SK-N-SH (cell line): ENCODE results near the gene B4GALT3. TPM values are rescaled to one million over a fixed set of nuclear protein-coding genes. Genes with fewer than 3 reads are reported as not detected.

ENCODE experiments used
- CTCF ChIA-PET: fragments of 300-600, 350-600 bp; formaldehyde crosslinking; extraction: SDS; loops from one replicate; lab custom pipeline; 2021; lab: Yijun Ruan, JAX
- POLR2A ChIA-PET: fragments of 350-600 bp; sonication (Branson Sonifier 250); formaldehyde crosslinking; extraction: SDS; loops from one replicate; lab custom pipeline; 2020; ENCODE audit warnings: antibody characterized with exemption, inconsistent platforms; lab: Yijun Ruan, JAX
- DNase-seq: peaks from one replicate; pipeline ENCODE4 v3.0.0; 2012
- H2AFZ ChIP-seq: fragments of 200-600 bp; sonication (generic); 2 replicates; pipeline ENCODE4 v1.8.1; 2016; ENCODE audit warnings: antibody characterized with exemption, mild to moderate bottlenecking, low read depth
- H3F3A ChIP-seq: fragments of 200-600 bp; sonication (generic); replicated peaks from 2 replicates; pipeline ENCODE3; 2016; ENCODE audit warnings: antibody characterized with exemption, mild to moderate bottlenecking; ENCODE audit not compliant: insufficient read depth
- H3K27ac ChIP-seq, 2 experiments: fragments of 200-500 bp in 1 of 2; fragments of 200-600 bp in 1 of 2; sonication (Bioruptor generic) in 1 of 2; sonication (generic), shearing (Covaris generic) in 1 of 2; 2 replicates each; pipeline versions ENCODE4 v1.5.1 to v1.6.1; 2014 to 2016; ENCODE audit warnings: low read depth in 2 of 2, inconsistent platforms in 1 of 2, low read length in 1 of 2, mild to moderate bottlenecking in 1 of 2, mixed read lengths in 1 of 2
- H3K27me3 ChIP-seq: fragments of 200-600 bp; sonication (generic), shearing (Covaris generic); 2 replicates; pipeline ENCODE4 v1.6.1; 2016; ENCODE audit warnings: mixed run types; ENCODE audit not compliant: insufficient read depth
- H3K36me3 ChIP-seq, 2 experiments: fragments of 200-500 bp in 1 of 2; fragments of 200-600 bp in 1 of 2; sonication (Bioruptor generic) in 1 of 2; sonication (generic) in 1 of 2; replicated peaks in 1 of 2; 2 replicates each; pipeline versions ENCODE3 to v1.5.1; 2014 to 2016; ENCODE audit warnings: low read length in 1 of 2, mild to moderate bottlenecking in 1 of 2; ENCODE audit not compliant: insufficient read depth in 2 of 2, control insufficient read depth in 1 of 2
- H3K4me1 ChIP-seq, 2 experiments: fragments of 200-500 bp in 1 of 2; fragments of 200-600 bp in 1 of 2; sonication (Bioruptor generic) in 1 of 2; sonication (generic), shearing (Covaris generic) in 1 of 2; 2 replicates each; pipeline versions ENCODE4 v1.5.1 to v1.6.1; 2014 to 2016; ENCODE audit warnings: low read depth in 1 of 2, low read length in 1 of 2, mixed run types in 1 of 2; ENCODE audit not compliant: insufficient read depth in 2 of 2, control insufficient read depth in 1 of 2
- H3K4me2 ChIP-seq: fragments of 200-600 bp; sonication (generic), shearing (Covaris generic); 2 replicates; pipeline ENCODE4 v1.6.1; 2017; ENCODE audit warnings: mixed run types
- H3K4me3 ChIP-seq, 2 experiments: fragments of 200-500 bp in 1 of 2; fragments of 200-600 bp in 1 of 2; sonication (Bioruptor generic) in 1 of 2; sonication (generic), shearing (Covaris generic) in 1 of 2; 2 replicates each; pipeline versions ENCODE4 v1.5.1 to v1.8.1; 2014 to 2016; ENCODE audit warnings: low read depth in 2 of 2, inconsistent platforms in 1 of 2, low read length in 1 of 2, mild to moderate bottlenecking in 1 of 2, mixed read lengths in 1 of 2, moderate library complexity in 1 of 2
- H3K79me2 ChIP-seq: fragments of 200-600 bp; sonication (generic); 2 replicates; pipeline ENCODE4 v1.8.1; 2017; ENCODE audit warnings: mild to moderate bottlenecking; ENCODE audit not compliant: insufficient read depth
- H3K9ac ChIP-seq: fragments of 200-600 bp; sonication (generic); 2 replicates; pipeline ENCODE4 v1.6.1; 2017; ENCODE audit warnings: mixed run types
- H3K9me2 ChIP-seq: fragments of 200-600 bp; sonication (generic); 2 replicates; pipeline ENCODE4 v1.6.1; 2017; ENCODE audit warnings: mixed run types
- H3K9me3 ChIP-seq: fragments of 200-600 bp; sonication (generic); 2 replicates; pipeline ENCODE4 v1.6.1; 2017; ENCODE audit warnings: mixed run types, mild to moderate bottlenecking, moderate library complexity
- H4K20me1 ChIP-seq: fragments of 200-600 bp; sonication (generic); 2 replicates; pipeline ENCODE4 v1.6.1; 2017; ENCODE audit warnings: mild to moderate bottlenecking, mixed run types; ENCODE audit not compliant: insufficient read depth
- ELF1 ChIP-seq: IDR thresholded peaks from 2 replicates; pipeline ENCODE4 v1.4.0; 2012
- FOXJ3 ChIP-seq: sonication (generic); formaldehyde crosslinking; IDR thresholded peaks from 2 replicates; pipeline ENCODE4 v1.5.1; 2020; ENCODE audit warnings: mild to moderate bottlenecking, missing genetic modification reagents
- GABPA ChIP-seq: IDR thresholded peaks from 2 replicates; pipeline ENCODE4 v1.4.0; 2012; ENCODE audit warnings: low read depth, mild to moderate bottlenecking
- GATA2 ChIP-seq: sonication (generic); formaldehyde crosslinking; IDR thresholded peaks from 2 replicates; pipeline ENCODE4 v1.5.0; 2020; ENCODE audit warnings: mild to moderate bottlenecking, missing genetic modification reagents
- JUND ChIP-seq: IDR thresholded peaks from 2 replicates; pipeline ENCODE4 v1.4.0; 2012
- MAX ChIP-seq: IDR thresholded peaks from 2 replicates; pipeline ENCODE4 v1.4.0; 2012; ENCODE audit warnings: low read depth
- MEF2A ChIP-seq: IDR thresholded peaks from 2 replicates; pipeline ENCODE4 v1.4.0; 2012; ENCODE audit warnings: low read depth, borderline replicate concordance
- REST ChIP-seq: IDR thresholded peaks from 2 replicates; pipeline ENCODE4 v1.6.1; 2012; ENCODE audit warnings: mild to moderate bottlenecking, low read depth, low read length, moderate library complexity
- SIN3A ChIP-seq: IDR thresholded peaks from 2 replicates; pipeline ENCODE4 v1.6.1; 2012; ENCODE audit warnings: low read depth, mild to moderate bottlenecking, low read length, moderate library complexity, borderline replicate concordance
- SMC3 ChIP-seq: IDR thresholded peaks from 2 replicates; pipeline ENCODE4 v1.6.1; 2012; ENCODE audit warnings: low read depth, low read length, improper control_type of control experiment
- TCF12 ChIP-seq: IDR thresholded peaks from 2 replicates; pipeline ENCODE4 v1.4.0; 2012
- TEAD4 ChIP-seq: IDR thresholded peaks from 2 replicates; pipeline ENCODE4 v1.4.0; 2012; ENCODE audit warnings: mild to moderate bottlenecking, borderline replicate concordance; ENCODE audit not compliant: insufficient read depth
- USF1 ChIP-seq: IDR thresholded peaks from 2 replicates; pipeline ENCODE4 v1.4.0; 2012; ENCODE audit warnings: low read depth, borderline replicate concordance
- USF2 ChIP-seq: fragments of 150-350 bp; IDR thresholded peaks from 2 replicates; pipeline ENCODE4 v1.6.1; 2017; ENCODE audit warnings: antibody characterized with exemption, low read length, low read depth, borderline replicate concordance
- ZBTB33 ChIP-seq: IDR thresholded peaks from 2 replicates; pipeline ENCODE4 v1.4.0; 2012; ENCODE audit warnings: low read depth, borderline replicate concordance
- WGBS: methylation state at CpG from one replicate; pipeline ENCODE4 v1.1.6; 2017; ENCODE audit warnings: low lambda C conversion rate; 5-methylcytosine and 5-hydroxymethylcytosine counted together
- polyA plus RNA-seq, 3 experiments: library from polyadenylated mRNA; depleted of rRNA; stranded (reverse); fragments of >200 nt; gene quantifications; 2 replicates each; pipeline ENCODE4 v1.2.3, GENCODE V29; 2012
- TF ChIP-seq, protein P1 (sequence below): fragments of 200-600 bp; sonication (generic); IDR thresholded peaks from 2 replicates; pipeline ENCODE4 v1.6.1; 2017; ENCODE audit warnings: antibody characterized with exemption, mild to moderate bottlenecking, moderate library complexity

B4GALT3 gene
- polyA plus RNA-seq, 1 of the 3 experiments (the other 2 are of a cell fraction): 56.5 TPM

GRCh38 chr1:161127649-161128048 is 49.7 kb downstream of the B4GALT3 start:
- Histone ChIP-seq H3K79me2 (peaks cover 81% of the 10 kb centered on the region), H4K20me1 (peaks cover 8% of the 10 kb centered on the region; the same call in 1 of the 2 replicates), H3K4me2 (no peak overlapping the region), H3K27ac (no peak overlapping the region), H3F3A (no peaks in the 10 kb centered on the region), H3K27me3 (no peaks in the 10 kb centered on the region), H3K9ac (no peak overlapping the region), H2AFZ (no peak overlapping the region), H3K36me3 (peaks cover 37 to 59% of the 10 kb centered on the region in 2 experiments), H3K4me3 (no peak overlapping the region), H3K9me2 (no peaks in the 10 kb centered on the region), H3K9me3 (no peaks in the 10 kb centered on the region), H3K4me1 (peaks cover 5 to 11% of the 10 kb centered on the region in 2 experiments; a peak in 3 of 4 replicates)
- WGBS: 100% methylated on average over 2 of the region's 2 CpGs
- POLR2A ChIA-PET: interaction anchor here (1.3 kb wide), 1 partner anchor 9 kb away, joined by 5 read pairs; the partner anchor contains the start of genes NIT1 and PFDN2
- no peak for DNase-seq
- TF ChIP-seq TEAD4 (no peak), REST (no peak), SMC3 (no peak), MEF2A (no peak), SIN3A (no peak), ELF1 (no peak), USF2 (no peak), GABPA (no peak), TCF12 (no peak)
- TF ChIP-seq, protein P1, sequence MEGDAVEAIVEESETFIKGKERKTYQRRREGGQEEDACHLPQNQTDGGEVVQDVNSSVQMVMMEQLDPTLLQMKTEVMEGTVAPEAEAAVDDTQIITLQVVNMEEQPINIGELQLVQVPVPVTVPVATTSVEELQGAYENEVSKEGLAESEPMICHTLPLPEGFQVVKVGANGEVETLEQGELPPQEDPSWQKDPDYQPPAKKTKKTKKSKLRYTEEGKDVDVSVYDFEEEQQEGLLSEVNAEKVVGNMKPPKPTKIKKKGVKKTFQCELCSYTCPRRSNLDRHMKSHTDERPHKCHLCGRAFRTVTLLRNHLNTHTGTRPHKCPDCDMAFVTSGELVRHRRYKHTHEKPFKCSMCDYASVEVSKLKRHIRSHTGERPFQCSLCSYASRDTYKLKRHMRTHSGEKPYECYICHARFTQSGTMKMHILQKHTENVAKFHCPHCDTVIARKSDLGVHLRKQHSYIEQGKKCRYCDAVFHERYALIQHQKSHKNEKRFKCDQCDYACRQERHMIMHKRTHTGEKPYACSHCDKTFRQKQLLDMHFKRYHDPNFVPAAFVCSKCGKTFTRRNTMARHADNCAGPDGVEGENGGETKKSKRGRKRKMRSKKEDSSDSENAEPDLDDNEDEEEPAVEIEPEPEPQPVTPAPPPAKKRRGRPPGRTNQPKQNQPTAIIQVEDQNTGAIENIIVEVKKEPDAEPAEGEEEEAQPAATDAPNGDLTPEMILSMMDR: no peak
- CTCF ChIA-PET: interaction anchor here (1.2 kb wide), 1 partner anchor 56 kb away, joined by 3 read pairs; no protein-coding TSS in a partner anchor

GRCh38 chr1:161122967-161123366 is 54.3 kb downstream of the B4GALT3 start:
- Histone ChIP-seq H3K27ac (no peak overlapping the region), H3K9me2 (no peaks in the 10 kb centered on the region), H3K4me2 (no peak overlapping the region), H3K79me2 (peaks cover 61% of the 10 kb centered on the region), H3K27me3 (no peaks in the 10 kb centered on the region), H3F3A (peaks cover 7% of the 10 kb centered on the region), H3K9ac (no peak overlapping the region), H3K4me3 (no peak overlapping the region), H4K20me1 (peaks cover 8% of the 10 kb centered on the region; the same call in 1 of the 2 replicates), H3K9me3 (no peaks in the 10 kb centered on the region), H2AFZ (no peak overlapping the region), H3K36me3 (peaks cover 30 to 64% of the 10 kb centered on the region in 2 experiments), H3K4me1 (peaks cover 15 to 19% of the 10 kb centered on the region in 2 experiments; a peak in 3 of 4 replicates)
- CTCF ChIA-PET: no interaction called here
- TF ChIP-seq GABPA (no peak), JUND (no peak), USF1 (no peak), MAX (no peak), ZBTB33 (no peak), GATA2 (CRISPR knock-in tag) (no peak), MEF2A (no peak), SMC3 (no peak), FOXJ3 (CRISPR knock-in tag) (no peak)
- POLR2A ChIA-PET: no interaction called here
- 89% methylated on average over 6 of the region's 6 CpGs for WGBS
- DNase-seq: no peak
